ENCODE measurements around the gene TLL1. TPM values are rescaled to one million over a fixed set of nuclear protein-coding genes. Genes with fewer than 3 reads are reported as not detected.

TLL1 gene
- total and polyA plus RNA-seq, 2 experiments from 2014 or later = 0.06 TPM; not detected in 1

DNA sequence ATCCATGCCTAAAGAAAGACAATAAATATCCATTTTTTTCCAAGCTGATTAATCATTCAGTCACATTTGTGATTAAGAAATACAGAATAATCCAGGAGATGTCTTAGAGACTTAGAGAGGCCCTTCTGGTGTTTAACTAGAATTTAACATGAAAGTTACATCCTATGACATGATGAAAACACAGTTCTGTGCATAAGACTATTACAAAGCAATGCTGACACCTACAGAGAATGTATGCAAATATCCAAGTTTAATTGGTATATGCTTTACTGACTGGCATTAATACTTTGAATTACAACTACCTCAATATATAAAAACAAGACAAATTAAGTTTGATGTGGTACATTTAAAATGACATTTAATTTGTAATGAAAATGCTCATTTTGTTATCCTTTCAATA lies 17.8 kb upstream of the TLL1 start:
- Histone ChIP-seq H3K27me3 (no peaks in the 10 kb centered on the region), H3K4me3 (no peak overlapping the region), H3K9me3 (ENCODE audit: low read depth) (no peaks in the 10 kb centered on the region), H3K4me1 (ENCODE audit: low read depth) (no peaks in the 10 kb centered on the region), H3K36me3 (no peaks in the 10 kb centered on the region), H3K27ac (no peak overlapping the region)
- TF ChIP-seq, protein P1, sequence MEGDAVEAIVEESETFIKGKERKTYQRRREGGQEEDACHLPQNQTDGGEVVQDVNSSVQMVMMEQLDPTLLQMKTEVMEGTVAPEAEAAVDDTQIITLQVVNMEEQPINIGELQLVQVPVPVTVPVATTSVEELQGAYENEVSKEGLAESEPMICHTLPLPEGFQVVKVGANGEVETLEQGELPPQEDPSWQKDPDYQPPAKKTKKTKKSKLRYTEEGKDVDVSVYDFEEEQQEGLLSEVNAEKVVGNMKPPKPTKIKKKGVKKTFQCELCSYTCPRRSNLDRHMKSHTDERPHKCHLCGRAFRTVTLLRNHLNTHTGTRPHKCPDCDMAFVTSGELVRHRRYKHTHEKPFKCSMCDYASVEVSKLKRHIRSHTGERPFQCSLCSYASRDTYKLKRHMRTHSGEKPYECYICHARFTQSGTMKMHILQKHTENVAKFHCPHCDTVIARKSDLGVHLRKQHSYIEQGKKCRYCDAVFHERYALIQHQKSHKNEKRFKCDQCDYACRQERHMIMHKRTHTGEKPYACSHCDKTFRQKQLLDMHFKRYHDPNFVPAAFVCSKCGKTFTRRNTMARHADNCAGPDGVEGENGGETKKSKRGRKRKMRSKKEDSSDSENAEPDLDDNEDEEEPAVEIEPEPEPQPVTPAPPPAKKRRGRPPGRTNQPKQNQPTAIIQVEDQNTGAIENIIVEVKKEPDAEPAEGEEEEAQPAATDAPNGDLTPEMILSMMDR (IDR thresholded peaks at IDR 0.05; ENCODE audit: low read depth, low read length) = no peak
- peak in 1 of 2 donors; percentile 23 for DNase-seq (ENCODE audit: low read depth in 1 of 2, low spot score in 1 of 2)

DNA sequence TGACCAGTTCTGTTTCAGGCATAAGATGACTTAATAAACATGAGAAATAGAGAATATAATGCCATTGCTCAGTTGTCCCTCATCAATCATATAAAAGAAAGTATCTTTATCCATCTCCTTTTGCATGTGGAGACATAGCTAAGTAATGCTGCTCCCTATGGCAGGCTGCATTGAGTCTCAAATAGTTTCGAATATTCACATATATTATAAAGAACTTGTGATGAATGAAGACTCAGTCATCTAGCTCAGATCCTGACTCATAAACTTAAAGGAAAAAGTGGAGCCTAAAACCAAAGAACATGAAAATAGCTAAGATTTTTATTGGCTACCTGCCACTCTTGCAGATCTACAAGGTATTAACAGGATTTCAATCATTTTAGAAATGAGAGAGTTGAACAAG lies 11.7 kb upstream of the TLL1 start:
- DNase-seq (ENCODE audit: low read depth in 1 of 2, low spot score in 1 of 2) = no peak
- no peaks in the 10 kb centered on the region for H3K4me1 ChIP-seq (ENCODE audit: low read depth)
- no peaks in the 10 kb centered on the region for H3K27me3 ChIP-seq
- H3K36me3 ChIP-seq = no peaks in the 10 kb centered on the region
- no peak overlapping the region for H3K4me3 ChIP-seq
- H3K9me3 ChIP-seq (ENCODE audit: low read depth) = no peaks in the 10 kb centered on the region
- H3K27ac ChIP-seq = no peak overlapping the region
- TF ChIP-seq, protein P1 (IDR thresholded peaks at IDR 0.05; ENCODE audit: low read depth, low read length) = no peak

- TF ChIP-seq, protein P1 (IDR thresholded peaks at IDR 0.05; ENCODE audit: low read depth, low read length) = peak; percentile 5
- peaks cover under 1% of the 10 kb centered on the region for H3K27me3 ChIP-seq
- H3K4me1 ChIP-seq (ENCODE audit: low read depth) = no peaks in the 10 kb centered on the region
- no peaks in the 10 kb centered on the region for H3K36me3 ChIP-seq
- H3K27ac ChIP-seq = no peak overlapping the region
- no peak overlapping the region for H3K4me3 ChIP-seq
- H3K9me3 ChIP-seq (ENCODE audit: low read depth) = no peaks in the 10 kb centered on the region
- peak in 1 of 2 donors; percentile 21 for DNase-seq (ENCODE audit: low read depth in 1 of 2, low spot score in 1 of 2)
Observed at GRCh38 chr4:165864271-165864670, 8.8 kb upstream of the TLL1 start.

DNA sequence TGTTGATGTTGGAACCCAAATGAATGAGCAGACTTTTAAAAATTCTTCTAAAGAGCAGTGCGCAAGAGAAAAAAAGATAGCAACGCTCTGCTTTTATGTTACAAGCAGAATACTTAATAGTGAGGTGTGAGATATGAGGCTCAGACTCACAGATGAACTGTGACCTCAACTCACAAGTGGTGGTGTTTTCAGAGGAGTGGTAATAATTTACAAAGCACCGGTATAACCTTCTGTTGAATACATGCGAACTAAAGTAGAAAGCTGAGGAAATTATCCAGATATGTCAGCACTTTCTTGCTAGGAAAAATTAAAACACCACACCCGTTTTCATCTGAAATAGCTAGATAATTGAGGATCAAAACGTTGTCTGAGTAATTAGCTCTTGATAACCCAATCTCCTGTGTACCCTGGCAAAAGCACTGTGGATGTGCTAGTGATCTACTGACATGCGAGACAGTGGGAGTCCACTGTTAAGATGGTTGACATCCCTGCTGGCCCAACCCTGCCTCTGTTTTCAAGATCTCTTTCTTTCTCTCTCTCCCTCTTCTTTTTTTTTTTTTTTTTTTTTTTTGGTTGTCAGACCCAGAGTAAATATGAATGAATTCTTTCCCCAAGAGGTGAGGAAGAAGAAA lies 6.9 kb upstream of the TLL1 start:
- Histone ChIP-seq H3K9me3 (ENCODE audit: low read depth) (no peaks in the 10 kb centered on the region), H3K27ac (no peak overlapping the region), H3K36me3 (no peaks in the 10 kb centered on the region), H3K27me3 (peaks cover 18% of the 10 kb centered on the region), H3K4me1 (ENCODE audit: low read depth) (no peaks in the 10 kb centered on the region), H3K4me3 (no peak overlapping the region)
- DNase-seq (ENCODE audit: low read depth in 1 of 2, low spot score in 1 of 2) = no peak
- TF ChIP-seq, protein P1 (IDR thresholded peaks at IDR 0.05; ENCODE audit: low read depth, low read length) = no peak

- H3K4me1 ChIP-seq (ENCODE audit: low read depth) = no peaks in the 10 kb centered on the region
- TF ChIP-seq, protein P1 (IDR thresholded peaks at IDR 0.05; ENCODE audit: low read depth, low read length) = no peak
- no peaks in the 10 kb centered on the region for H3K9me3 ChIP-seq (ENCODE audit: low read depth)
- H3K4me3 ChIP-seq = no peak overlapping the region
- H3K27me3 ChIP-seq = peaks cover 36% of the 10 kb centered on the region
- H3K36me3 ChIP-seq = no peaks in the 10 kb centered on the region
- no peak overlapping the region for H3K27ac ChIP-seq
- DNase-seq (ENCODE audit: low read depth in 1 of 2, low spot score in 1 of 2) = no peak
Observed at GRCh38 chr4:165867961-165868360, 5.1 kb upstream of the TLL1 start.
